Central memory CD8-positive, alpha-beta T cell (primary cell): Measurements from ENCODE around the gene UBE2QL1.
"Not testable (repeated sequence)": the region's sequence is repeated elsewhere in the genome, so short reads cannot be mapped to it uniquely, and the experiment has no call there.

Source experiments
- ATAC-seq: fragments of 150-1000 bp; cut with Tn5 transposase; replicated peaks from 2 replicates; pipeline ENCODE4 v1.10.0; 2022; ENCODE audit warnings: mild to moderate bottlenecking, moderate FRiP score, moderate number of reproducible peaks; ENCODE audit not compliant: poor library complexity, severe bottlenecking; ENCODE audit errors: extremely low read depth
- DNase-seq, 2 donors: peaks; one replicate each; pipeline ENCODE4 v3.0.0; 2021; ENCODE audit warnings: low spot score in 2 of 2
- H3K27ac Mint-ChIP-seq: one replicate; pipeline ENCODE4 v1.8.0; 2022; ENCODE audit warnings: low read depth, mild to moderate bottlenecking, moderate library complexity, mixed read lengths
- H3K27me3 Mint-ChIP-seq: one replicate; pipeline ENCODE4 v1.8.0; 2022; ENCODE audit warnings: mixed read lengths
- H3K36me3 Mint-ChIP-seq: one replicate; pipeline ENCODE4 v1.8.0; 2022; ENCODE audit warnings: mild to moderate bottlenecking, moderate library complexity, mixed read lengths; ENCODE audit not compliant: insufficient read depth
- H3K4me1 Mint-ChIP-seq: one replicate; pipeline ENCODE4 v1.8.0; 2022; ENCODE audit warnings: mixed read lengths
- H3K4me3 Mint-ChIP-seq: one replicate; pipeline ENCODE4 v1.8.0; 2022; ENCODE audit warnings: mild to moderate bottlenecking, moderate library complexity, mixed read lengths
- H3K9me3 Mint-ChIP-seq: one replicate; pipeline ENCODE4 v1.8.0; 2022; ENCODE audit warnings: mixed read lengths

UBE2QL1 gene

DNA sequence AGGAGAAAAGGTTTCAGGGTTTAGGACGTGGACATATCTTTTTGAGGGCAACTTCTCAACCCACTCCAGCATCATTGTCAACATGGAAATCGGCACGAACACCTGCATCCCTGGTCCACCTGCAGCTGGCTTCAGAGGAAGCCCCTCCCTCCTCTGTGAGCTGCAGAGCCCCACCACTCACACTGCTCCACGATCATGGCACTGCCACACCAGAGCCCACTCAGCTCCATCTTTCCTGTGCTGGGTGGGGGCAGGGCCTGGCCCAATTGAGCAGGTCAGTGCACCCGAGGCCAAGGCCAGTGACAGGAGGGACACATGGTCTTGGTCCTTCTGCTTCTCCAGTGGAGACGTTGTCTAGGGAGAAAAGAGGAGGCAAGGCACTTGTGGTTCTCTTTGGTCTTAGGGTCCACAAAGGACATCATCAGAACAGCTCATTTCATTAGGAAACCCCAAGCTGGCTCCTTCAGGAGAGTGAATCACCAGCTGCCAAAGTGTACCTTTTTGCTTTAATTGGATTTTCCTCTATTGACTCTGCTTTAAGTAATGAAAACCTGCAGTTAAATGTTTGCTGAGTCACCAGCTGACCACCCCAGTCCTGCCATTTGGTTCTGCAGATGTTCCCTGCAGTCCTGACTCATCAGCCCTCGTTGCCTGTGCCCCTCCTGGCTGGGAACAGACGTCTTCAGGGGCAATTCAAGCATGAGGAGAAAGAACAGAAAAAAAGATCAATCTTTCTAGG is 56.2 kb downstream of the UBE2QL1 start:
- no peaks in the 10 kb centered on the region for H3K4me1 Mint-ChIP-seq
- peaks cover 61% of the 10 kb centered on the region for H3K27me3 Mint-ChIP-seq
- H3K27ac Mint-ChIP-seq: no peak overlapping the region
- no peak overlapping the region for H3K4me3 Mint-ChIP-seq
- H3K9me3 Mint-ChIP-seq: no peaks in the 10 kb centered on the region
- ATAC-seq: no peak
- DNase-seq: no peak
- no peaks in the 10 kb centered on the region for H3K36me3 Mint-ChIP-seq

GRCh38 chr5:6505416-6505755 is 56.7 kb downstream of the UBE2QL1 start:
- no peaks in the 10 kb centered on the region for H3K36me3 Mint-ChIP-seq
- no peak for ATAC-seq
- no peak overlapping the region for H3K27ac Mint-ChIP-seq
- no peaks in the 10 kb centered on the region for H3K4me1 Mint-ChIP-seq
- H3K27me3 Mint-ChIP-seq: peaks cover 61% of the 10 kb centered on the region
- no peaks in the 10 kb centered on the region for H3K9me3 Mint-ChIP-seq
- DNase-seq: no peak
- H3K4me3 Mint-ChIP-seq: no peak overlapping the region

GRCh38 chr5:6505783-6506557 is 57.3 kb downstream of the UBE2QL1 start:
- ATAC-seq (no peak), DNase-seq (no peak)
- Mint-ChIP-seq H3K4me1 (no peaks in the 10 kb centered on the region), H3K27me3 (peaks cover 56% of the 10 kb centered on the region), H3K27ac (no peak overlapping the region), H3K9me3 (no peaks in the 10 kb centered on the region), H3K36me3 (no peaks in the 10 kb centered on the region), H3K4me3 (no peak overlapping the region)

DNA sequence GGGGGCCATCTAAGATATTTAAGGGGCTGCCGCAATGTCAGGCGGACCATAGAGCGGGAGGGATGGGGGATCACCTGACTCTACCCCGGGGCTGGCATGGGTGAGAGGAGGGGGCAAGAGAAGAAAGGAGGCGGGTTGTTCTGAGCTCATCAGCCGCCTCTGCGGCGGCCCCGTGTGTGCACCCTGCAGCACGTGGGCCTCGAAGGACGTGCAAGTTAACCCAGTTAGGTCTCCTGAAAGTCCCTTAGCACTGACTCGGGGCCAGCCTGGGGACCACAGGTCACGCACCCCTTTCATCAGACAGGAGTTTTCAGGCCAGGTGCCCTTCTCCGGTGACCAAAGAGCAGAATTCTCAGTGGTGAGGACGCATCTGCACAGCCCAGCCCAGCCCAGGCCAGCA is 58.0 kb downstream of the UBE2QL1 start:
- H3K4me3 Mint-ChIP-seq: no peak overlapping the region
- H3K27me3 Mint-ChIP-seq: peaks cover 50% of the 10 kb centered on the region
- H3K27ac Mint-ChIP-seq: no peak overlapping the region
- H3K4me1 Mint-ChIP-seq: no peaks in the 10 kb centered on the region
- H3K36me3 Mint-ChIP-seq: no peaks in the 10 kb centered on the region
- H3K9me3 Mint-ChIP-seq: no peaks in the 10 kb centered on the region
- no peak for ATAC-seq
- DNase-seq: no peak

DNA sequence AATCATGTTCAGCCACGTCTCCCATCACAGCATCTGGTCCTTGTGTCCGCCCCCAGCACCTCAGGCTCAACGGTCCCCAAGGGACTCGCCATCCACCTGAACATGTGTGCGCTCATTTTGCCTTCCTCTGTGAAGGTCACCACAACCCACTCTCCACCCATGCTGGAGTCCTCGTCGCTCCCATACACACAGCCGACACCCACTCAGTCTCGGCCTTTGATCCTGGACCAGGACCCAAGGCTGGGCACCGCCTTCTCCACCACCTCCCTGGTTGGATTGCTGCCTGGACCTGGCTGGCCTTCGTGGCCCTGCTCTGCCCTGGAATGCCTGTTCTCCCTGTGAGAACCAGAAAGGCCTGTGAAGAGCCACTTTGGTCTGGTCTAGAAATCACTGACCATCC is 60.3 kb downstream of the UBE2QL1 start:
- Mint-ChIP-seq H3K9me3 (no peaks in the 10 kb centered on the region), H3K27ac (no peak overlapping the region), H3K4me1 (no peaks in the 10 kb centered on the region), H3K27me3 (peaks cover 48% of the 10 kb centered on the region), H3K36me3 (no peaks in the 10 kb centered on the region), H3K4me3 (no peak overlapping the region)
- ATAC-seq: no peak
- no peak for DNase-seq

DNA sequence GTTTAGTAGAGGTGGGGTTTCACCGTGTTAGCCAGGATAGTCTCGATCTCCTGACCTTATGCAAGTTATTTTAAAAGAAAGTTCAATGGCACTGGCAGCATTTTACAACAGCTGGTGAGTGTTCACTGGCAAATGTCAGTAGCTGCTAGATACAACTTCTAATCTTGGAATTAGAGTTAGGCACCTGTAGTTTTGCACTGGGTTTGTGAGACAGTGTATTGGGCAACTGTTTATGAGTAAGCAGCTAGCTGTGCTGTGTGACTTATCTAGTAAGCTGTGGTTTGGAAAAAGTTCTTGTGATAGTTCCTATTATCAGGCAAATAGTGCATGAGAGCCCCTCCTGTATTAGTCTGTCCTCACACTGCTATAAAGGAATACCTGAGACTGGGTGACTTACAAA is 61.5 kb downstream of the UBE2QL1 start:
- Mint-ChIP-seq H3K27ac (no peak overlapping the region), H3K27me3 (peaks cover 36% of the 10 kb centered on the region), H3K36me3 (no peaks in the 10 kb centered on the region), H3K4me1 (no peaks in the 10 kb centered on the region), H3K4me3 (no peak overlapping the region), H3K9me3 (no peaks in the 10 kb centered on the region)
- DNase-seq (no peak), ATAC-seq (no peak)

DNA sequence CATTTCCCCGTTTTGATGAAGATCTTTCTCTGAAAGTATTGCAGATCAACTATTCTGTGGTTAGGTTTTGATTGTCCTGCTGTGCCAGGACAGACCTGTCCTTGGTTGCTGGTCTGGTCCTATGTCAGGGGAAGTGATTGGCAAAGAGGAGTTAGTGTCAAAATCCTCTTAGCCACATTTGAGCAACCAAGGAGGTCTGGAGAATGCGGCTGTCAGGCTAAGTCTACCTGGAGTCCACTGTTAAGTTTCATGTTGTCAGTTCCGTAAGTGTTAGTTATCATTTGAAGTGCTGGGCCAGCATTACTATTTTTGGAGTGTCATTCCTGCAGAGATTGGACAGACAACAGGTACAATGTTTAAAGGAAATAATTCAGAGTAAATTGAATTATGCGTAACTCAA is 62.3 kb downstream of the UBE2QL1 start:
- Mint-ChIP-seq H3K4me3 (no peak overlapping the region), H3K4me1 (no peaks in the 10 kb centered on the region), H3K9me3 (no peaks in the 10 kb centered on the region), H3K36me3 (no peaks in the 10 kb centered on the region), H3K27me3 (peaks cover 27% of the 10 kb centered on the region), H3K27ac (no peak overlapping the region)
- DNase-seq: no peak
- ATAC-seq: no peak

DNA sequence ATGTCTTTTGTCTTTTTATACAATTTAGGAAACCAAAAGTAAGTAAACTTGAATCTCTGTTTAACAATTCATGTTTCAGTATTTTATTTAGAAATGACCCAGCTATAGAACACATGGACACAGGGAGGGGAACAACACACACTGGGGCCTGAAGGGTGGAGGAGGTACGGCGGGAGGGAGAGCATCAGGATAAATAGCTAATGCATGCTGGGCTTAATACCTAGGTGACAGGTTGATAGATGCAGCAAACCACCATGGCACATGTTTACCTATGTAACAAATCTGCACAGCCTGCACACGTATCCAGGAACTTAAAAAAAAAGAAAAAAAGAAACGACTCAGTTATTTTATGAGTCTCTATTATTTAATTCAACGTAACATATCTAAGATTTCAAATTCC is 67.2 kb downstream of the UBE2QL1 start:
- H3K27me3 Mint-ChIP-seq: peaks cover 33% of the 10 kb centered on the region

GRCh38 chr5:6516823-6517222 is 68.2 kb downstream of the UBE2QL1 start:
- no peak for DNase-seq
- Mint-ChIP-seq H3K27me3 (peaks cover 40% of the 10 kb centered on the region), H3K4me1 (no peaks in the 10 kb centered on the region), H3K9me3 (peaks cover 5% of the 10 kb centered on the region), H3K27ac (no peak overlapping the region), H3K4me3 (no peak overlapping the region), H3K36me3 (no peaks in the 10 kb centered on the region)
- ATAC-seq: no peak

More for the DNA sequence above, 67.2 kb downstream of the UBE2QL1 start:
- not testable (repeated sequence) for DNase-seq, H3K4me1 Mint-ChIP-seq, H3K27ac Mint-ChIP-seq, H3K36me3 Mint-ChIP-seq, ATAC-seq, H3K9me3 Mint-ChIP-seq, H3K4me3 Mint-ChIP-seq

DNA sequence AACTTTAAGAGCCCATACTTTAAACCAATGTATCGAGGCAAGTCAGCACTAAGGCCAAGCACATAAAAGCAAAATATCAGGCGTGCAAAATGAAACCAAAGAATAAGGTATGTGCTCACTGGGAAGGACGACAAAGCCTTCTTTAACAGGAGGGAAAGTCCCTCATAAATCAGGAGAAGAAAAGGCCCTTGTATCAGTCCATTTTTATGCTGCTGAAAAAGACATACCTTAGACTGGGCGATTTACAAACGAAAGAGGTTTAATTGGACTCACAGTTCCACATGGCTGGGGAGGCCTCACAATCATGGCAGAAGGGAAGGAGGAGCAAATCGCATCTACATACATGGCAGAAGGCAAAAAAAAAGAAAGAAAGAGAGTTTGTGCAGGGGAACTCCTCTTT is 68.9 kb downstream of the UBE2QL1 start:
- Mint-ChIP-seq H3K36me3 (no peaks in the 10 kb centered on the region), H3K4me1 (no peaks in the 10 kb centered on the region), H3K27ac (no peak overlapping the region), H3K4me3 (no peak overlapping the region), H3K9me3 (peaks cover 5% of the 10 kb centered on the region), H3K27me3 (peaks cover 47% of the 10 kb centered on the region)
- DNase-seq: no peak
- no peak for ATAC-seq

DNA sequence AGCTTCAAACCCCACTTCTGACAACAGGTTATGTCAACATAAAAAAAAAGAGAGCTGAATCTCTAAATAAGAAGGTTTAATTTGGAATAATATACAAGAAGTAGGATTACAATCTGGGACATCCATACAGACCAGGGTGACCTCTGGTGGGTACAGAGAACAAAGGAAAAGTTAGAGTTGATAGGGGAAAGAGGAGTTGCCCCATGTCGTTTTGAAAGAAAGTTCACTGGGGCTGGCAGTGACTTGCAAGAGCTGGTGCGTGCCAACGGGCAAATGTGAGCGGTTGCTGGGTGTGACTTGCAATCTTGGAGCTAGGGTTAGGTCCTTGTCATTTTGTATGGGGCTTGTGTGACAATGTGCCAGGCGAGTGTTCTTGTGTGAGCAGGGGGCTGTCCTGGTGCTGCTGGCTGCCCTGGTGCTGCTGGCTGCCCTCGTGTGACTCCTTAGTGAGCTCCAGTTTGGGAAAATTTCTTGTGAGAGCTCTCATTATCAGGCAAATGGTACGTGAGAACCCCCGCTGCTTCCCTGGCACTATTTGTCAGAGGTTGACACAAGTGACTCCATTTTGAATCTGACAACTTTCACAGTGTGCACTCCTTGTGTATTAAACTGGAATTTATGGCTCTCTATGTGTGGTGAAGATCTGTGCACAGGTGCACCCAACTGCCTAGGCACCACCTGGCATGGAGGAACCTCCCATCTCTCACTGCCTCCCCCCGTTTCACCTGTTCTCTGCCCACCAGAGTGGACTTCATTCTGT is 69.8 kb downstream of the UBE2QL1 start:
- Mint-ChIP-seq H3K27ac (no peak overlapping the region), H3K4me1 (no peaks in the 10 kb centered on the region), H3K27me3 (peaks cover 50% of the 10 kb centered on the region), H3K4me3 (no peak overlapping the region), H3K36me3 (no peaks in the 10 kb centered on the region), H3K9me3 (peaks cover 5% of the 10 kb centered on the region)
- no peak for ATAC-seq
- no peak for DNase-seq

GRCh38 chr5:6520201-6520600 is 71.5 kb downstream of the UBE2QL1 start:
- Mint-ChIP-seq H3K27me3 (peaks cover 67% of the 10 kb centered on the region), H3K36me3 (no peaks in the 10 kb centered on the region), H3K4me3 (no peak overlapping the region), H3K4me1 (no peaks in the 10 kb centered on the region), H3K27ac (no peak overlapping the region), H3K9me3 (peaks cover 5% of the 10 kb centered on the region)
- ATAC-seq (no peak), DNase-seq (no peak)

DNA sequence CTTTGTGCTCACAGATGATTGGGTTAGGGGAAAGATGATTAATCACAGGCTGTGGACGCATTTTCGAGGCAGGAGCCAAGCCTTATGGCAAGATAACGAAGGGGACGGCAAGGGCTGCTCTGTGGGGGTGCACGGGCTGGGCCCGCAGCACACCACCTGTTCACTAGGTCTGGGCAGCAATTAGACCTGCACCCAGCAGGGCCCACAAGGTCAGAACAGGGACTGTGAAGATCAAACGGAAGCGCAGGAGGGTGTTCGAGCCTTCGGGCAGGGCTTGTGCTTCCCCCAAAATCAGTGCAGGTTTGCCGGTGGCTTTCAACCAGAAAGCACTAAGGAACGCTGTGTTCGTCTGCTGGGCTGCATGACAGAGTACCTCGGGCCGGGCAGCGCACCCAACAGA is 73.7 kb downstream of the UBE2QL1 start:
- Mint-ChIP-seq H3K9me3 (peaks cover 4% of the 10 kb centered on the region), H3K4me3 (no peak overlapping the region), H3K27ac (no peak overlapping the region), H3K4me1 (no peaks in the 10 kb centered on the region), H3K27me3 (peaks cover 73% of the 10 kb centered on the region), H3K36me3 (no peaks in the 10 kb centered on the region)
- no peak for DNase-seq
- ATAC-seq: no peak
